ENCODE data around the gene AGA.

AGA gene

DNA sequence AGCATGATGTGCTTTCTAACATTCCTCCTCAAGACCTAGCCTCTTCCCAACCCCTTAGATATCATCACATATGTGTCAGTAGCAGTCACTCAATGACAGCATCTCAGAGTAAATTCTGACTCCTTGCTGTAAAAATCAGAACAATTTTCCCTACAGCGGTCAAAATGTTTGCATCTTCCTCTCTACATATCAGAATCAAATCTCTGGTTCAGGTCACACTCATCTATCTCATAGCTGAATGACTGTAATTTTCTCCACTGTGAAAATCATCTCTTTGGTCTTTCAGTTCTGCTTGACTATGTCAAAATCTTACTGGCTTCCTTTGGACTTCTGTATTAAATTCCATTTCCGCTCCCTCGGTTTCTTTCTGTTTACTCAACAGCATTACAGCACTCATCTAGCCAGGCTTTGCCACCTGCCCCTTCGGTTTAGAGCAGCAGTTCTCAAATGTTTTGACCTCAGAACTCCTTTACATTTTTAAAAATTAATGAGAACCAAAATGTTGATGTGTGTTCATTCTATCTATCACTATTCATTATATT, 57.3 kb downstream of the AGA start:
- no peak for DNase-seq

DNA sequence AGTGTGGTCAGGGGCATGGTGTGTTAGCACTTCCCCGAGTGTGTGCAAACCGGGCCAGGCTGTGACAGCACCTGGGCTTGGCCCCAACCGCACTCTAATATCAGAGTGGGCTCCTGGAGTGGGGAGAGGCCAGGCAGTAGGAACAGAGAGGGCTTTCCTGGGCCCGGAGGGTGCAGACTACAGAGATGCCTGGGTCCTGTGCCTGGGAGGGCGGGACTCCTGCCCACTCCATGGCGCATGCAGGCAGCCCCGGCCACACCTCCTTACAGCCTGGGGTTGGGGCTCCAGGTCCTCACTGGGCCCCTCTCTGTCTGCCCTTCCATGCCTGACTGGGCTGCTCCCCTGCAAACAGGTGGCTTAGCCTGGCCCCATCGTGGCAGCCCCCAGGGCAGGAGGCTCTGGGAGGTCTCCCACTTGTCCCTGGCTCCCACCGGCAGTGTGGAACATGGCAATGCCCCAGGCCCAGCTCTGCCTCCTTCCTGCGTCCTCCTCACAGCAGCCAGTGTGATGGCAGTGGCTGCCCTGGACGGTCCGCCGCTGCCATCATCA, 60.4 kb downstream of the AGA start:
- DNase-seq = no peak

Data from kidney glomerular epithelial cell (primary cell).